Esophagus squamous epithelium (tissue), 4 donors: Measurements from ENCODE around the gene GRK2.

Experiments
- POLR2A ChIP-seq, 4 donors: fragments of 450-650 bp; IDR thresholded peaks; one replicate each; pipeline ENCODE4 v1.6.1; 2017; ENCODE audit warnings: antibody characterized with exemption in 4 of 4, mild to moderate bottlenecking in 4 of 4, moderate library complexity in 3 of 4
- TF ChIP-seq, protein P1 (sequence below), 6 experiments: fragments of 450-650 bp in 4 of 6; fragments of 200-600 bp in 2 of 6; sonication (generic) in 2 of 6; IDR thresholded peaks; one replicate each; pipeline ENCODE4 v1.5.1; 2016 to 2019; ENCODE audit warnings: antibody characterized with exemption in 6 of 6, mild to moderate bottlenecking in 4 of 6, moderate library complexity in 4 of 6

- TF ChIP-seq, protein P1, sequence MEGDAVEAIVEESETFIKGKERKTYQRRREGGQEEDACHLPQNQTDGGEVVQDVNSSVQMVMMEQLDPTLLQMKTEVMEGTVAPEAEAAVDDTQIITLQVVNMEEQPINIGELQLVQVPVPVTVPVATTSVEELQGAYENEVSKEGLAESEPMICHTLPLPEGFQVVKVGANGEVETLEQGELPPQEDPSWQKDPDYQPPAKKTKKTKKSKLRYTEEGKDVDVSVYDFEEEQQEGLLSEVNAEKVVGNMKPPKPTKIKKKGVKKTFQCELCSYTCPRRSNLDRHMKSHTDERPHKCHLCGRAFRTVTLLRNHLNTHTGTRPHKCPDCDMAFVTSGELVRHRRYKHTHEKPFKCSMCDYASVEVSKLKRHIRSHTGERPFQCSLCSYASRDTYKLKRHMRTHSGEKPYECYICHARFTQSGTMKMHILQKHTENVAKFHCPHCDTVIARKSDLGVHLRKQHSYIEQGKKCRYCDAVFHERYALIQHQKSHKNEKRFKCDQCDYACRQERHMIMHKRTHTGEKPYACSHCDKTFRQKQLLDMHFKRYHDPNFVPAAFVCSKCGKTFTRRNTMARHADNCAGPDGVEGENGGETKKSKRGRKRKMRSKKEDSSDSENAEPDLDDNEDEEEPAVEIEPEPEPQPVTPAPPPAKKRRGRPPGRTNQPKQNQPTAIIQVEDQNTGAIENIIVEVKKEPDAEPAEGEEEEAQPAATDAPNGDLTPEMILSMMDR (IDR thresholded peaks at IDR 0.05) = no peak
- TF ChIP-seq POLR2A (IDR thresholded peaks at IDR 0.05) = no peak
Observed at GRCh38 chr11:67247946-67248550, 18.2 kb upstream of the GRK2 start.
